Naive thymus-derived CD4-positive, alpha-beta T cell (primary cell): ENCODE results near the gene TRMT10A. TPM values are rescaled to one million over a fixed set of nuclear protein-coding genes. Genes with fewer than 3 reads are reported as not detected.

Source experiments
- ATAC-seq: fragments of 150-1000 bp; cut with Tn5 transposase; 2 replicates; pipeline ENCODE4 v1.10.0; 2021; ENCODE audit warnings: mild to moderate bottlenecking, moderate library complexity
- CTCF ChIA-PET: fragments of 350-600 bp; sonication (Branson Sonifier 250); formaldehyde crosslinking; loops from one replicate; lab custom pipeline; 2021; ENCODE audit warnings: antibody characterized with exemption; lab: Charles Lee
- POLR2A ChIA-PET: fragments of 350-600 bp; sonication (Branson Sonifier 250); formaldehyde crosslinking; loops from one replicate; lab custom pipeline; 2021; ENCODE audit warnings: antibody characterized with exemption, inconsistent platforms; lab: Charles Lee
- DNase-seq, 9 donors: peaks; one replicate each; pipeline versions ENCODE4 v3.0.0 to v3.0.0-alpha.2; 2020 to 2022; ENCODE audit warnings: mixed read lengths in 1 of 9
- H3K27ac ChIP-seq: one replicate; pipeline ENCODE4 v1.7.0; 2013; ENCODE audit warnings: mild to moderate bottlenecking, low read depth, low read length, moderate library complexity
- H3K27me3 ChIP-seq, 2 donors: one replicate each; pipeline ENCODE4 v1.7.0; 2013; ENCODE audit warnings: low read length in 2 of 2, mild to moderate bottlenecking in 2 of 2, moderate library complexity in 2 of 2; ENCODE audit not compliant: control insufficient read depth in 2 of 2, insufficient read depth in 2 of 2
- H3K36me3 ChIP-seq, 3 experiments: 1 replicate in 2 of 3; 2 replicates in 1 of 3; pipeline ENCODE4 v1.7.0; 2013; ENCODE audit warnings: low read length in 3 of 3, mild to moderate bottlenecking in 3 of 3, moderate library complexity in 1 of 3; ENCODE audit not compliant: insufficient read depth in 3 of 3, control insufficient read depth in 2 of 3
- H3K4me1 ChIP-seq, 2 donors: one replicate each; pipeline ENCODE4 v1.7.0; 2013; ENCODE audit warnings: low read length in 2 of 2, mild to moderate bottlenecking in 2 of 2, moderate library complexity in 1 of 2; ENCODE audit not compliant: control insufficient read depth in 2 of 2, insufficient read depth in 2 of 2
- H3K4me3 ChIP-seq: 2 replicates; pipeline ENCODE4 v1.7.0; 2013; ENCODE audit warnings: mild to moderate bottlenecking, low read length
- H3K9me3 ChIP-seq, 3 experiments: 1 replicate in 2 of 3; 2 replicates in 1 of 3; pipeline ENCODE4 v1.7.0; 2013; ENCODE audit warnings: low read length in 3 of 3; ENCODE audit not compliant: control insufficient read depth in 2 of 3
- H3K27ac Mint-ChIP-seq, 9 donors: one replicate each; pipeline ENCODE4 v1.8.0; 2020 to 2022; ENCODE audit warnings: mixed read lengths in 9 of 9, mild to moderate bottlenecking in 8 of 9, moderate library complexity in 5 of 9, inconsistent platforms in 2 of 9
- H3K27me3 Mint-ChIP-seq, 5 donors: one replicate each; pipeline ENCODE4 v1.8.0; 2021 to 2022; ENCODE audit warnings: mixed read lengths in 5 of 5, mild to moderate bottlenecking in 1 of 5
- H3K36me3 Mint-ChIP-seq, 5 donors: one replicate each; pipeline ENCODE4 v1.8.0; 2020 to 2022; ENCODE audit warnings: mixed read lengths in 5 of 5, mild to moderate bottlenecking in 3 of 5, inconsistent platforms in 1 of 5
- H3K4me1 Mint-ChIP-seq, 7 donors: one replicate each; pipeline ENCODE4 v1.8.0; 2020 to 2022; ENCODE audit warnings: mixed read lengths in 7 of 7, mild to moderate bottlenecking in 3 of 7, inconsistent platforms in 1 of 7
- H3K4me3 Mint-ChIP-seq, 10 donors: one replicate each; pipeline ENCODE4 v1.8.0; 2020 to 2022; ENCODE audit warnings: mild to moderate bottlenecking in 10 of 10, mixed read lengths in 10 of 10, moderate library complexity in 6 of 10, inconsistent platforms in 2 of 10
- H3K9me3 Mint-ChIP-seq, 11 donors: one replicate each; pipeline ENCODE4 v1.8.0; 2020 to 2022; ENCODE audit warnings: mixed read lengths in 11 of 11, mild to moderate bottlenecking in 4 of 11, inconsistent platforms in 1 of 11, moderate library complexity in 1 of 11
- intact Hi-C, 2 donors: fragments of 100-400 bp; cut with micrococcal nuclease; formaldehyde crosslinking; loops; one replicate each; pipeline ENCODE4 v1.15.1; 2023
- polyA plus RNA-seq, 2 donors: library from polyadenylated mRNA; unstranded; fragments of 300-500 nt; fragmentation: Illumina TruSeq; gene quantifications; one replicate each; pipeline ENCODE4 v1.2.3, GENCODE V29; 2021
- total RNA-seq, 6 experiments: library from RNA in 5 of 6; stranded (reverse) in 5 of 6; gene quantifications; 1 replicate in 5 of 6; 2 replicates in 1 of 6; pipeline ENCODE4 v1.2.3 and lab custom pipeline; 2021 to 2026

TRMT10A gene
- total and polyA plus RNA-seq, 7 experiments from 2014 or later: 3.9 to 9.1 (median 5.6) TPM

- H3K27me3 ChIP-seq: peaks cover 2 to 3% of the 10 kb centered on the region in 2 donors
Observed at GRCh38 chr4:99585516-99585915, 21.7 kb upstream of the TRMT10A start.

GRCh38 chr4:99578714-99579113 lies 14.9 kb upstream of the TRMT10A start:
- Histone ChIP-seq H3K27ac (no peak overlapping the region), H3K4me1 (no peaks in the 10 kb centered on the region), H3K4me3 (no peak overlapping the region), H3K27me3 (peaks cover 0 to 3% of the 10 kb centered on the region in 2 donors), H3K9me3 (no peaks in the 10 kb centered on the region), H3K36me3 (no peaks in the 10 kb centered on the region)
- no peaks in the 10 kb centered on the region for H3K36me3 Mint-ChIP-seq
- CTCF ChIA-PET: no interaction called here
- H3K27ac Mint-ChIP-seq: no peak overlapping the region
- H3K4me3 Mint-ChIP-seq: no peak overlapping the region
- H3K4me1 Mint-ChIP-seq: peaks cover 0 to 3% (median 0%) of the 10 kb centered on the region in 7 donors
- peaks cover 31 to 49% (median 37%) of the 10 kb centered on the region in 5 donors for H3K27me3 Mint-ChIP-seq
- intact Hi-C loops: no loop called here
- POLR2A ChIA-PET: no interaction called here
- no peaks in the 10 kb centered on the region for H3K9me3 Mint-ChIP-seq
- ATAC-seq: no peak
- DNase-seq: no peak

More at GRCh38 chr4:99585516-99585915, 21.7 kb upstream of the TRMT10A start:
- Mint-ChIP-seq H3K4me3 (no peak overlapping the region), H3K27ac (no peak overlapping the region), H3K36me3 (no peaks in the 10 kb centered on the region), H3K27me3 (peaks cover 13 to 36% (median 25%) of the 10 kb centered on the region in 5 donors), H3K9me3 (no peaks in the 10 kb centered on the region), H3K4me1 (no peaks in the 10 kb centered on the region)
- CTCF ChIA-PET: no interaction called here
- H3K4me3 ChIP-seq: no peak overlapping the region
- DNase-seq (no peak), ATAC-seq (no peak)
- no peaks in the 10 kb centered on the region for H3K4me1 ChIP-seq
- intact Hi-C loops: no loop called here
- no peaks in the 10 kb centered on the region for H3K9me3 ChIP-seq
- no peaks in the 10 kb centered on the region for H3K36me3 ChIP-seq
- POLR2A ChIA-PET: no interaction called here
- no peak overlapping the region for H3K27ac ChIP-seq

GRCh38 chr4:99574530-99575324 lies 10.9 kb upstream of the TRMT10A start, which contains the start of gene MTTP:
TSS of gene MTTP (plus strand) at chr4:99574824. CDS start at chr4:99574910, 86 bp downstream.
- H3K4me3 Mint-ChIP-seq: no peak within 1 kb of the TSS
- peaks cover 39 to 51% (median 44%) of the 10 kb centered on the region in 5 donors for H3K27me3 Mint-ChIP-seq
- ATAC-seq: no peak
- peaks cover 0 to 2% (median 0%) of the 10 kb centered on the region in 11 donors for H3K9me3 Mint-ChIP-seq
- no peak within 1 kb of the TSS for H3K27ac Mint-ChIP-seq
- no peak for DNase-seq
- intact Hi-C loops: no loop called here
- Histone ChIP-seq H3K9me3 (no peaks in the 10 kb centered on the region), H3K4me3 (no peak within 1 kb of the TSS), H3K27ac (no peak within 1 kb of the TSS), H3K4me1 (no peaks in the 10 kb centered on the region), H3K27me3 (peaks cover 0 to 5% of the 10 kb centered on the region in 2 donors), H3K36me3 (no peaks in the 10 kb centered on the region)
- H3K36me3 Mint-ChIP-seq: no peaks in the 10 kb centered on the region
- CTCF ChIA-PET: no interaction called here
- peaks cover 0 to 3% (median 0%) of the 10 kb centered on the region in 7 donors for H3K4me1 Mint-ChIP-seq
- POLR2A ChIA-PET: interaction anchor here (0.5 to 1.0 kb wide), 2 partner anchors 372 to 800 kb away, joined by 3 to 4 read pairs; partner anchors contain the start of gene DNAJB14

- ATAC-seq: no peak
- Histone ChIP-seq H3K4me3 (no peak overlapping the region), H3K9me3 (no peaks in the 10 kb centered on the region), H3K36me3 (no peaks in the 10 kb centered on the region), H3K4me1 (no peaks in the 10 kb centered on the region), H3K27ac (no peak overlapping the region), H3K27me3 (peaks cover 0 to 5% of the 10 kb centered on the region in 2 donors)
- CTCF ChIA-PET: interaction anchor here (1.4 kb wide), 1 partner anchor 11 kb away, joined by 8 read pairs; the partner anchor contains the start of gene TRMT10A
- peaks cover 0 to 2% (median 0%) of the 10 kb centered on the region in 11 donors for H3K9me3 Mint-ChIP-seq
- H3K27ac Mint-ChIP-seq: no peak overlapping the region
- H3K27me3 Mint-ChIP-seq: peaks cover 42 to 52% (median 48%) of the 10 kb centered on the region in 5 donors
- H3K4me1 Mint-ChIP-seq: peaks cover 0 to 3% (median 0%) of the 10 kb centered on the region in 7 donors
- POLR2A ChIA-PET: no interaction called here
- H3K36me3 Mint-ChIP-seq: no peaks in the 10 kb centered on the region
- DNase-seq: no peak
- intact Hi-C loops: no loop called here
- H3K4me3 Mint-ChIP-seq: no peak overlapping the region
Observed at GRCh38 chr4:99573735-99574368, 10.0 kb upstream of the TRMT10A start.

- no peaks in the 10 kb centered on the region for H3K9me3 ChIP-seq
- ChIA-PET CTCF (interaction anchor here (0.5 to 1.4 kb wide), 3 partner anchors 9 to 483 kb away, joined by 3 to 8 read pairs (median 4); partner anchors contain the start of gene TRMT10A), POLR2A (interaction anchor here (1.7 kb wide), 1 partner anchor 9 kb away, joined by 9 read pairs; the partner anchor contains the start of gene TRMT10A)
Observed at GRCh38 chr4:99572527-99573240, 8.8 kb upstream of the TRMT10A start.

GRCh38 chr4:99571883-99572282 lies 8.0 kb upstream of the TRMT10A start:
- H3K9me3 Mint-ChIP-seq: peaks cover 0 to 2% (median 0%) of the 10 kb centered on the region in 11 donors
- intact Hi-C loops: no loop called here

More at GRCh38 chr4:99572527-99573240, 8.8 kb upstream of the TRMT10A start:
- no peak overlapping the region for H3K27ac ChIP-seq
- H3K27me3 Mint-ChIP-seq: peaks cover 44 to 60% (median 54%) of the 10 kb centered on the region in 5 donors
- no peak overlapping the region for H3K4me3 ChIP-seq
- ATAC-seq (no peak), DNase-seq (no peak)
- no peaks in the 10 kb centered on the region for H3K36me3 ChIP-seq
- no peaks in the 10 kb centered on the region for H3K4me1 ChIP-seq
- H3K9me3 Mint-ChIP-seq: peaks cover 0 to 2% (median 0%) of the 10 kb centered on the region in 11 donors
- intact Hi-C loops: no loop called here
- peaks cover 0 to 5% of the 10 kb centered on the region in 2 donors for H3K27me3 ChIP-seq
- peaks cover 0 to 3% (median 0%) of the 10 kb centered on the region in 7 donors for H3K4me1 Mint-ChIP-seq
- H3K36me3 Mint-ChIP-seq: no peaks in the 10 kb centered on the region
- no peak overlapping the region for H3K4me3 Mint-ChIP-seq
- no peak overlapping the region for H3K27ac Mint-ChIP-seq

More at GRCh38 chr4:99571883-99572282, 8.0 kb upstream of the TRMT10A start:
- Mint-ChIP-seq H3K4me1 (peaks cover 0 to 3% (median 0%) of the 10 kb centered on the region in 7 donors), H3K4me3 (no peak overlapping the region), H3K36me3 (no peaks in the 10 kb centered on the region), H3K27me3 (peaks cover 45 to 63% (median 55%) of the 10 kb centered on the region in 5 donors), H3K27ac (no peak overlapping the region)
- ChIA-PET POLR2A (interaction anchor here (1.7 kb wide), 1 partner anchor 8 kb away, joined by 9 read pairs; the partner anchor contains the start of gene TRMT10A), CTCF (interaction anchor here (0.5 kb wide), 1 partner anchor 482 kb away, joined by 3 read pairs; no protein-coding TSS in a partner anchor)
- DNase-seq (no peak), ATAC-seq (no peak)
- H3K4me1 ChIP-seq: no peaks in the 10 kb centered on the region
- H3K4me3 ChIP-seq: no peak overlapping the region
- H3K36me3 ChIP-seq: no peaks in the 10 kb centered on the region
- H3K27ac ChIP-seq: no peak overlapping the region
- H3K9me3 ChIP-seq: no peaks in the 10 kb centered on the region
- H3K27me3 ChIP-seq: peaks cover 0 to 5% of the 10 kb centered on the region in 2 donors
